K562 (cell line): ENCODE results near the gene SSU72.

Source experiments
- FOXJ2 ChIP-seq: fragments of 200-800 bp; sonication (Bioruptor generic); IDR thresholded peaks from 2 replicates; pipeline ENCODE4 v1.6.1; 2016; ENCODE audit warnings: missing genetic modification characterization, missing compliant biosample characterization
- PML ChIP-seq: IDR thresholded peaks from 2 replicates; pipeline ENCODE4 v1.6.1; 2012; ENCODE audit warnings: low read length, inconsistent platforms
- RCOR1 ChIP-seq, 2 experiments: IDR thresholded peaks; 2 replicates each; pipeline ENCODE4 v1.6.1; 2012; ENCODE audit warnings: low read depth in 2 of 2, low read length in 2 of 2, borderline replicate concordance in 1 of 2, improper control_type of control experiment in 1 of 2
- SIN3A ChIP-seq, 2 experiments: fragments of 150-350 bp in 1 of 2; IDR thresholded peaks; 2 replicates each; pipeline ENCODE4 v1.6.1; 2011 to 2016; ENCODE audit warnings: borderline replicate concordance in 2 of 2, low read depth in 2 of 2, low read length in 2 of 2, mild to moderate bottlenecking in 2 of 2, moderate library complexity in 2 of 2; ENCODE audit not compliant: control insufficient read depth in 1 of 2
- SMAD4 ChIP-seq: fragments of 250-450 bp; sonication (Bioruptor Pico); conservative IDR thresholded peaks from 2 replicates; pipeline ENCODE4 v1.8.0; 2021; ENCODE audit warnings: inconsistent platforms, mild to moderate bottlenecking, moderate library complexity
- TF ChIP-seq, protein P1 (sequence below): sonication (generic); formaldehyde crosslinking; IDR thresholded peaks from 2 replicates; pipeline ENCODE4 v1.8.1; 2022; ENCODE audit warnings: missing genetic modification reagents
- TF ChIP-seq, protein P2 (sequence below), 3 experiments: IDR thresholded peaks in 2 of 3; conservative IDR thresholded peaks in 1 of 3; 2 replicates each; pipeline ENCODE4 v1.5.1; 2011 to 2012; ENCODE audit warnings: low read length in 3 of 3, mild to moderate bottlenecking in 3 of 3, control low read depth in 2 of 3, improper control_type of control experiment in 1 of 3, inconsistent platforms in 1 of 3, low read depth in 1 of 3, mixed read lengths in 1 of 3, moderate library complexity in 1 of 3; ENCODE audit not compliant: insufficient read depth in 2 of 3

DNA sequence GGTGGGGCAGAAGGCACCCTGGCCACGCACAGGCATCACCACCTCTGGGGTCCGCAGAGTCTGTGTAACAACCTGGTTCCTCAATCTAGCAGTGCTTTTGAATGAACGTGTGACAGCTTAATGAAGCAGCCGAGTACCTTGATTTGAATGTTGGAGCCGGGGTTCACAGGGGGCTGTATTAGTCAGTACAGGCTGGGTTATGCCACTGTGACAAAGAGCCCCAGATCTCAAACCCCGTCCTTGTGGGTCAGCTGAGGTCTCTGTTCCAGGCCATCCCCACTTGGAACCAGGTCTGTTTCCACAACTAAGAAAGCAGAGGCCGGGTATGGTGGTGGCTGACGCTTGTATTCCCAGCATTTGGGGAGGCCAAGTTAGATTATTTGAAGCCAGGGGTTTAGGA lies 44.7 kb downstream of the SSU72 start:
- TF ChIP-seq, protein P1, sequence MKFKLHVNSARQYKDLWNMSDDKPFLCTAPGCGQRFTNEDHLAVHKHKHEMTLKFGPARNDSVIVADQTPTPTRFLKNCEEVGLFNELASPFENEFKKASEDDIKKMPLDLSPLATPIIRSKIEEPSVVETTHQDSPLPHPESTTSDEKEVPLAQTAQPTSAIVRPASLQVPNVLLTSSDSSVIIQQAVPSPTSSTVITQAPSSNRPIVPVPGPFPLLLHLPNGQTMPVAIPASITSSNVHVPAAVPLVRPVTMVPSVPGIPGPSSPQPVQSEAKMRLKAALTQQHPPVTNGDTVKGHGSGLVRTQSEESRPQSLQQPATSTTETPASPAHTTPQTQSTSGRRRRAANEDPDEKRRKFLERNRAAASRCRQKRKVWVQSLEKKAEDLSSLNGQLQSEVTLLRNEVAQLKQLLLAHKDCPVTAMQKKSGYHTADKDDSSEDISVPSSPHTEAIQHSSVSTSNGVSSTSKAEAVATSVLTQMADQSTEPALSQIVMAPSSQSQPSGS (CRISPR knock-in tag), result no peak
- TF ChIP-seq RCOR1 (IDR thresholded peaks at IDR 0.05; ENCODE audit: borderline replicate concordance in 1 of 2, low read depth in 2 of 2, low read length in 2 of 2) (no peak), SMAD4 (CRISPR knock-in tag) (no peak), SIN3A (IDR thresholded peaks at IDR 0.05; ENCODE audit: borderline replicate concordance in 2 of 2, control insufficient read depth in 1 of 2, low read depth in 2 of 2, low read length in 2 of 2) (no peak), PML (no peak), FOXJ2 (no peak)
- TF ChIP-seq, protein P2, sequence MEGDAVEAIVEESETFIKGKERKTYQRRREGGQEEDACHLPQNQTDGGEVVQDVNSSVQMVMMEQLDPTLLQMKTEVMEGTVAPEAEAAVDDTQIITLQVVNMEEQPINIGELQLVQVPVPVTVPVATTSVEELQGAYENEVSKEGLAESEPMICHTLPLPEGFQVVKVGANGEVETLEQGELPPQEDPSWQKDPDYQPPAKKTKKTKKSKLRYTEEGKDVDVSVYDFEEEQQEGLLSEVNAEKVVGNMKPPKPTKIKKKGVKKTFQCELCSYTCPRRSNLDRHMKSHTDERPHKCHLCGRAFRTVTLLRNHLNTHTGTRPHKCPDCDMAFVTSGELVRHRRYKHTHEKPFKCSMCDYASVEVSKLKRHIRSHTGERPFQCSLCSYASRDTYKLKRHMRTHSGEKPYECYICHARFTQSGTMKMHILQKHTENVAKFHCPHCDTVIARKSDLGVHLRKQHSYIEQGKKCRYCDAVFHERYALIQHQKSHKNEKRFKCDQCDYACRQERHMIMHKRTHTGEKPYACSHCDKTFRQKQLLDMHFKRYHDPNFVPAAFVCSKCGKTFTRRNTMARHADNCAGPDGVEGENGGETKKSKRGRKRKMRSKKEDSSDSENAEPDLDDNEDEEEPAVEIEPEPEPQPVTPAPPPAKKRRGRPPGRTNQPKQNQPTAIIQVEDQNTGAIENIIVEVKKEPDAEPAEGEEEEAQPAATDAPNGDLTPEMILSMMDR (IDR thresholded peaks at IDR 0.05 in 2 of 3, conservative IDR thresholded peaks at IDR 0.05 in 1 of 3; ENCODE audit: insufficient read depth in 2 of 3, low read depth in 1 of 3, low read length in 3 of 3), result no peak
